ENCODE measurements around the gene CHMP4A. TPM values are rescaled to one million over a fixed set of nuclear protein-coding genes. Genes with fewer than 3 reads are reported as not detected.
A peak's percentile ranks its signal among the peaks of the same experiment; 100 is the strongest.

CHMP4A gene
- total RNA-seq, 1 experiment from 2014 or later, result 34.6 TPM

DNA sequence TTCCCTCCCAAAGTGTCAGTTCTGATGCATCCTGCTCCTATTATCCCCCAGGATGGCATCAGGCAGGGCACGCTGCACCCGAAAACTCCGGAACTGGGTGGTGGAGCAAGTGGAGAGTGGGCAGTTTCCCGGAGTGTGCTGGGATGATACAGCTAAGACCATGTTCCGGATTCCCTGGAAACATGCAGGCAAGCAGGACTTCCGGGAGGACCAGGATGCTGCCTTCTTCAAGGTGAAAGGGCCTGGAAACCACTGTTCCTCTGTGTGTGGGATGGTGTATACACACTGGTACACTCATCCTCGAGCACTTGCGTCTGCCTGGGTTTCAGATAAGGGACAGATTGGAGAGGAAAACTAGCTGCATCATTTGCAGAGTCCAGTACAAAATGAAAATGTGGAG is 51.2 kb downstream of the CHMP4A start:
- intact Hi-C loops (cut with micrococcal nuclease), result no loop called here
- H3K4me1 ChIP-seq (ENCODE audit: control insufficient read depth in 1 of 2, insufficient read depth in 2 of 2, low read length in 2 of 2), result peaks cover 15 to 21% of the 10 kb centered on the region in 2 experiments
- no peaks in the 10 kb centered on the region for H3K9me3 ChIP-seq (ENCODE audit: control insufficient read depth in 1 of 2, insufficient read depth in 1 of 2, low read depth in 1 of 2, low read length in 2 of 2)
- ATAC-seq (no peak), DNase-seq (ENCODE audit: low read depth, low spot score) (no peak)
- H3K27me3 ChIP-seq (ENCODE audit: insufficient read depth, low read length), result no peaks in the 10 kb centered on the region
- peaks cover 14 to 31% of the 10 kb centered on the region in 2 experiments; a peak in 3 of 4 replicates for H3K36me3 ChIP-seq (ENCODE audit: control insufficient read depth in 1 of 2, insufficient read depth in 2 of 2, low read length in 2 of 2)
- peak overlapping the region; percentile 87 for H3K4me2 ChIP-seq (ENCODE audit: low read length)
- no peaks in the 10 kb centered on the region for H3K79me2 ChIP-seq (ENCODE audit: insufficient read depth, low read length)
- no peaks in the 10 kb centered on the region for H4K20me1 ChIP-seq (ENCODE audit: insufficient read depth)
- H3K27ac ChIP-seq (ENCODE audit: low read depth, low read length), result peak overlapping the region; percentile 84
- ChIA-PET CTCF (interaction anchor here (1.0 to 3.2 kb wide), 6 partner anchors 25 to 104 kb away, joined by 4 to 20 read pairs (median 8); partner anchors contain the start of genes IPO4 and PCK2), RAD21 (ENCODE audit: low non-redundant PET in 1 of 2, low total read pairs in 2 of 2, uncharacterized antibody in 2 of 2, unreplicated experiment in 2 of 2) (no interaction called here), POLR2A (interaction anchor here (1.0 to 3.1 kb wide), 4 partner anchors 15 to 51 kb away, joined by 3 to 18 read pairs (median 4); partner anchors contain the start of genes CHMP4A, PSME1, PSME2 and RNF31)
- no peak for TF ChIP-seq ZNF274 (IDR thresholded peaks at IDR 0.05; ENCODE audit: low read depth, low read length)
- no peak for TF ChIP-seq EZH2 (IDR thresholded peaks at IDR 0.05)
- TF ChIP-seq FOSL1 (IDR thresholded peaks at IDR 0.05; ENCODE audit: low read depth), result no peak
- TF ChIP-seq RAD21 (IDR thresholded peaks at IDR 0.05; ENCODE audit: low read depth), result no peak
- TF ChIP-seq ELF1 (IDR thresholded peaks at IDR 0.05; ENCODE audit: borderline replicate concordance, low read depth), result no peak
- TF ChIP-seq, protein P1, sequence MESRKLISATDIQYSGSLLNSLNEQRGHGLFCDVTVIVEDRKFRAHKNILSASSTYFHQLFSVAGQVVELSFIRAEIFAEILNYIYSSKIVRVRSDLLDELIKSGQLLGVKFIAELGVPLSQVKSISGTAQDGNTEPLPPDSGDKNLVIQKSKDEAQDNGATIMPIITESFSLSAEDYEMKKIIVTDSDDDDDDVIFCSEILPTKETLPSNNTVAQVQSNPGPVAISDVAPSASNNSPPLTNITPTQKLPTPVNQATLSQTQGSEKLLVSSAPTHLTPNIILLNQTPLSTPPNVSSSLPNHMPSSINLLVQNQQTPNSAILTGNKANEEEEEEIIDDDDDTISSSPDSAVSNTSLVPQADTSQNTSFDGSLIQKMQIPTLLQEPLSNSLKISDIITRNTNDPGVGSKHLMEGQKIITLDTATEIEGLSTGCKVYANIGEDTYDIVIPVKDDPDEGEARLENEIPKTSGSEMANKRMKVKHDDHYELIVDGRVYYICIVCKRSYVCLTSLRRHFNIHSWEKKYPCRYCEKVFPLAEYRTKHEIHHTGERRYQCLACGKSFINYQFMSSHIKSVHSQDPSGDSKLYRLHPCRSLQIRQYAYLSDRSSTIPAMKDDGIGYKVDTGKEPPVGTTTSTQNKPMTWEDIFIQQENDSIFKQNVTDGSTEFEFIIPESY (IDR thresholded peaks at IDR 0.05; ENCODE audit: extremely low read depth, insufficient replicate concordance, low read length), result no peak
- TF ChIP-seq EZH2phosphoT487 (IDR thresholded peaks at IDR 0.05; ENCODE audit: borderline replicate concordance), result no peak
- TF ChIP-seq, protein P2, sequence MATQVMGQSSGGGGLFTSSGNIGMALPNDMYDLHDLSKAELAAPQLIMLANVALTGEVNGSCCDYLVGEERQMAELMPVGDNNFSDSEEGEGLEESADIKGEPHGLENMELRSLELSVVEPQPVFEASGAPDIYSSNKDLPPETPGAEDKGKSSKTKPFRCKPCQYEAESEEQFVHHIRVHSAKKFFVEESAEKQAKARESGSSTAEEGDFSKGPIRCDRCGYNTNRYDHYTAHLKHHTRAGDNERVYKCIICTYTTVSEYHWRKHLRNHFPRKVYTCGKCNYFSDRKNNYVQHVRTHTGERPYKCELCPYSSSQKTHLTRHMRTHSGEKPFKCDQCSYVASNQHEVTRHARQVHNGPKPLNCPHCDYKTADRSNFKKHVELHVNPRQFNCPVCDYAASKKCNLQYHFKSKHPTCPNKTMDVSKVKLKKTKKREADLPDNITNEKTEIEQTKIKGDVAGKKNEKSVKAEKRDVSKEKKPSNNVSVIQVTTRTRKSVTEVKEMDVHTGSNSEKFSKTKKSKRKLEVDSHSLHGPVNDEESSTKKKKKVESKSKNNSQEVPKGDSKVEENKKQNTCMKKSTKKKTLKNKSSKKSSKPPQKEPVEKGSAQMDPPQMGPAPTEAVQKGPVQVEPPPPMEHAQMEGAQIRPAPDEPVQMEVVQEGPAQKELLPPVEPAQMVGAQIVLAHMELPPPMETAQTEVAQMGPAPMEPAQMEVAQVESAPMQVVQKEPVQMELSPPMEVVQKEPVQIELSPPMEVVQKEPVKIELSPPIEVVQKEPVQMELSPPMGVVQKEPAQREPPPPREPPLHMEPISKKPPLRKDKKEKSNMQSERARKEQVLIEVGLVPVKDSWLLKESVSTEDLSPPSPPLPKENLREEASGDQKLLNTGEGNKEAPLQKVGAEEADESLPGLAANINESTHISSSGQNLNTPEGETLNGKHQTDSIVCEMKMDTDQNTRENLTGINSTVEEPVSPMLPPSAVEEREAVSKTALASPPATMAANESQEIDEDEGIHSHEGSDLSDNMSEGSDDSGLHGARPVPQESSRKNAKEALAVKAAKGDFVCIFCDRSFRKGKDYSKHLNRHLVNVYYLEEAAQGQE (IDR thresholded peaks at IDR 0.05; ENCODE audit: low read depth), result no peak
- TF ChIP-seq CBX3 (IDR thresholded peaks at IDR 0.05; ENCODE audit: low read depth), result no peak
- TF ChIP-seq, protein P3, sequence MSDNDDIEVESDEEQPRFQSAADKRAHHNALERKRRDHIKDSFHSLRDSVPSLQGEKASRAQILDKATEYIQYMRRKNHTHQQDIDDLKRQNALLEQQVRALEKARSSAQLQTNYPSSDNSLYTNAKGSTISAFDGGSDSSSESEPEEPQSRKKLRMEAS (IDR thresholded peaks at IDR 0.05), result no peak
- TF ChIP-seq POLR2AphosphoS5 (IDR thresholded peaks at IDR 0.05; ENCODE audit: low read depth, low read length), result no peak
- TF ChIP-seq SRF (IDR thresholded peaks at IDR 0.05; ENCODE audit: low read depth), result no peak
- no peak for TF ChIP-seq TCF7L2 (IDR thresholded peaks at IDR 0.05; ENCODE audit: borderline replicate concordance, extremely low read depth, insufficient read depth, insufficient read length)
- TF ChIP-seq, protein P4, sequence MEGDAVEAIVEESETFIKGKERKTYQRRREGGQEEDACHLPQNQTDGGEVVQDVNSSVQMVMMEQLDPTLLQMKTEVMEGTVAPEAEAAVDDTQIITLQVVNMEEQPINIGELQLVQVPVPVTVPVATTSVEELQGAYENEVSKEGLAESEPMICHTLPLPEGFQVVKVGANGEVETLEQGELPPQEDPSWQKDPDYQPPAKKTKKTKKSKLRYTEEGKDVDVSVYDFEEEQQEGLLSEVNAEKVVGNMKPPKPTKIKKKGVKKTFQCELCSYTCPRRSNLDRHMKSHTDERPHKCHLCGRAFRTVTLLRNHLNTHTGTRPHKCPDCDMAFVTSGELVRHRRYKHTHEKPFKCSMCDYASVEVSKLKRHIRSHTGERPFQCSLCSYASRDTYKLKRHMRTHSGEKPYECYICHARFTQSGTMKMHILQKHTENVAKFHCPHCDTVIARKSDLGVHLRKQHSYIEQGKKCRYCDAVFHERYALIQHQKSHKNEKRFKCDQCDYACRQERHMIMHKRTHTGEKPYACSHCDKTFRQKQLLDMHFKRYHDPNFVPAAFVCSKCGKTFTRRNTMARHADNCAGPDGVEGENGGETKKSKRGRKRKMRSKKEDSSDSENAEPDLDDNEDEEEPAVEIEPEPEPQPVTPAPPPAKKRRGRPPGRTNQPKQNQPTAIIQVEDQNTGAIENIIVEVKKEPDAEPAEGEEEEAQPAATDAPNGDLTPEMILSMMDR (IDR thresholded peaks at IDR 0.05 in 2 of 3, conservative IDR thresholded peaks at IDR 0.05 in 1 of 3; ENCODE audit: borderline replicate concordance in 1 of 3, insufficient read depth in 1 of 3, low read depth in 2 of 3, low read length in 2 of 3), result no peak
- no peak for TF ChIP-seq EGR1 (IDR thresholded peaks at IDR 0.05; ENCODE audit: low read depth)
- TF ChIP-seq SIN3A (IDR thresholded peaks at IDR 0.05; ENCODE audit: low read depth), result no peak
- TF ChIP-seq YY1 (IDR thresholded peaks at IDR 0.05; ENCODE audit: extremely low read depth, insufficient replicate concordance, low read depth, low read length), result no peak
- TF ChIP-seq, protein P5, sequence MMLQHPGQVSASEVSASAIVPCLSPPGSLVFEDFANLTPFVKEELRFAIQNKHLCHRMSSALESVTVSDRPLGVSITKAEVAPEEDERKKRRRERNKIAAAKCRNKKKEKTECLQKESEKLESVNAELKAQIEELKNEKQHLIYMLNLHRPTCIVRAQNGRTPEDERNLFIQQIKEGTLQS (IDR thresholded peaks at IDR 0.05), result no peak
- TF ChIP-seq SP1 (IDR thresholded peaks at IDR 0.05; ENCODE audit: low read depth), result no peak
- no peak for TF ChIP-seq JUND (IDR thresholded peaks at IDR 0.05)
- peak overlapping the region; percentile 61 for H3K9ac ChIP-seq (ENCODE audit: low read length)
- H2AFZ ChIP-seq (ENCODE audit: low read depth, low read length, poor library complexity, severe bottlenecking), result no peak overlapping the region
- H3K4me3 ChIP-seq (replicated peaks in 1 of 2; ENCODE audit: low read depth in 1 of 2, low read length in 2 of 2), result peak overlapping the region; percentile 58 to 60; a peak in 3 of 4 replicates
- no peaks in the 10 kb centered on the region for H3K9me2 ChIP-seq (ENCODE audit: insufficient read depth)
- BruUV-seq (replicated peaks), result TSS peak; percentile 33

Measured in HCT116 (cell line).